Kidney epithelial cell (primary cell): Measurements from ENCODE around the gene CSK. TPM values are rescaled to one million over a fixed set of nuclear protein-coding genes. Genes with fewer than 3 reads are reported as not detected.

ENCODE experiments used
- DNase-seq: peaks from one replicate; pipeline ENCODE4 v3.0.0-alpha.2; 2010; ENCODE audit warnings: low read depth
- H3K27me3 ChIP-seq: 2 replicates; pipeline ENCODE4 v1.6.0; 2011; ENCODE audit warnings: low read length; ENCODE audit not compliant: control insufficient read depth, insufficient read depth
- H3K36me3 ChIP-seq: 2 replicates; pipeline ENCODE4 v1.5.1; 2011; ENCODE audit warnings: low read length; ENCODE audit not compliant: control insufficient read depth, insufficient read depth
- H3K4me3 ChIP-seq: 2 replicates; pipeline ENCODE4 v1.5.1; 2011; ENCODE audit warnings: low read depth, mild to moderate bottlenecking, control low read depth, low read length
- CTCF ChIP-seq: IDR thresholded peaks from 2 replicates; pipeline ENCODE4 v1.5.1; 2011; ENCODE audit warnings: mild to moderate bottlenecking, moderate library complexity, low read length, control low read depth, inconsistent platforms; ENCODE audit not compliant: insufficient read depth, poor library complexity, severe bottlenecking
- total RNA-seq: library from RNA; depleted of rRNA; stranded (reverse); fragments of >200 nt; gene quantifications from 2 replicates; pipeline ENCODE4 v1.2.3, GENCODE V29; 2015

The CSK gene
- total RNA-seq, 1 donor from 2014 or later, result 48.0 TPM

- DNase-seq, result no peak
- H3K4me3 ChIP-seq, result no peak overlapping the region
- H3K27me3 ChIP-seq, result no peaks in the 10 kb centered on the region
- no peak for TF ChIP-seq CTCF
- no peaks in the 10 kb centered on the region for H3K36me3 ChIP-seq
Measured at GRCh38 chr15:74837482-74838136, 55.7 kb downstream of the CSK start.

GRCh38 chr15:74838137-74838516, 56.2 kb downstream of the CSK start:
- no peak for DNase-seq
- H3K4me3 ChIP-seq, result no peak overlapping the region
- H3K27me3 ChIP-seq, result no peaks in the 10 kb centered on the region
- no peaks in the 10 kb centered on the region for H3K36me3 ChIP-seq
- no peak for TF ChIP-seq CTCF

GRCh38 chr15:74838746-74839525, 57.1 kb downstream of the CSK start:
- no peak for TF ChIP-seq CTCF
- H3K4me3 ChIP-seq, result no peak overlapping the region
- H3K27me3 ChIP-seq, result no peaks in the 10 kb centered on the region
- no peak for DNase-seq
- no peaks in the 10 kb centered on the region for H3K36me3 ChIP-seq

- no peaks in the 10 kb centered on the region for H3K36me3 ChIP-seq
Measured at GRCh38 chr15:74839526-74840395, 57.9 kb downstream of the CSK start.

More at GRCh38 chr15:74839526-74840395, 57.9 kb downstream of the CSK start:
- peak; percentile 1 for TF ChIP-seq CTCF
- DNase-seq, result no peak
- Histone ChIP-seq H3K27me3 (no peaks in the 10 kb centered on the region), H3K4me3 (no peak overlapping the region)
